NB4 (cell line): Measurements from ENCODE around the gene CDC14B.
"Not testable (repeated sequence)": the region's sequence is repeated elsewhere in the genome, so short reads cannot be mapped to it uniquely, and the experiment has no call there.

ENCODE experiments used
- DNase-seq: peaks from one replicate; pipeline ENCODE4 v3.0.0; 2010; ENCODE audit warnings: low read depth
- H3K4me3 ChIP-seq: one replicate; pipeline ENCODE4 v1.5.1; 2011; ENCODE audit warnings: mild to moderate bottlenecking, low read depth, low read length, moderate library complexity
- MYC ChIP-seq: IDR thresholded peaks from 2 replicates; pipeline ENCODE4 v1.6.1; 2011; ENCODE audit warnings: low read depth, low read length
- POLR2A ChIP-seq: IDR thresholded peaks from 2 replicates; pipeline ENCODE4 v1.6.1; 2011; ENCODE audit warnings: mild to moderate bottlenecking; ENCODE audit not compliant: insufficient read length; ENCODE audit errors: extremely low read depth
- TF ChIP-seq, protein P1 (sequence below): IDR thresholded peaks from one replicate; pipeline ENCODE4 v1.5.1; 2012; ENCODE audit warnings: low read depth, low read length
- TF ChIP-seq, protein P2 (sequence below): IDR thresholded peaks from 2 replicates; pipeline ENCODE4 v1.6.1; 2011; ENCODE audit warnings: low read depth, low read length

Gene CDC14B

DNA sequence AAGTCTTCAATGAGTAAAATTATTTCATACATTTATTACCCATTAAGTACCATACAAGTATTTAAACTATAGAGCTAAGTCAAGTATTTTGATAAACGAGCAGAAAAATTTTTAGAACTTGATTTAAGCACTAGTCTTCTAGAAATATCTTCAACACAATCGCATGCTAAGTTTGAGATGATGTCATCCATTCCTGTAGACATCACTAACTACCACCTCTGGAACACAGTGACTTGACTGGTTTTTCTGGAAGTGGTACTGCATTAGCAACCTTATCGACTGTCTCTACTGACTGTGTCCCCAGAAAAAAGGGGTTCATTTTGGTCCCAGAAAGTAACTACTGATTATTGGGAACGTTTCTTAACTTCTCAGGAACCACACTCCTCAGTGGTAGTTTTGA is 69.0 kb downstream of the CDC14B start:
- H3K4me3 ChIP-seq = no peak overlapping the region
- TF ChIP-seq, protein P1, sequence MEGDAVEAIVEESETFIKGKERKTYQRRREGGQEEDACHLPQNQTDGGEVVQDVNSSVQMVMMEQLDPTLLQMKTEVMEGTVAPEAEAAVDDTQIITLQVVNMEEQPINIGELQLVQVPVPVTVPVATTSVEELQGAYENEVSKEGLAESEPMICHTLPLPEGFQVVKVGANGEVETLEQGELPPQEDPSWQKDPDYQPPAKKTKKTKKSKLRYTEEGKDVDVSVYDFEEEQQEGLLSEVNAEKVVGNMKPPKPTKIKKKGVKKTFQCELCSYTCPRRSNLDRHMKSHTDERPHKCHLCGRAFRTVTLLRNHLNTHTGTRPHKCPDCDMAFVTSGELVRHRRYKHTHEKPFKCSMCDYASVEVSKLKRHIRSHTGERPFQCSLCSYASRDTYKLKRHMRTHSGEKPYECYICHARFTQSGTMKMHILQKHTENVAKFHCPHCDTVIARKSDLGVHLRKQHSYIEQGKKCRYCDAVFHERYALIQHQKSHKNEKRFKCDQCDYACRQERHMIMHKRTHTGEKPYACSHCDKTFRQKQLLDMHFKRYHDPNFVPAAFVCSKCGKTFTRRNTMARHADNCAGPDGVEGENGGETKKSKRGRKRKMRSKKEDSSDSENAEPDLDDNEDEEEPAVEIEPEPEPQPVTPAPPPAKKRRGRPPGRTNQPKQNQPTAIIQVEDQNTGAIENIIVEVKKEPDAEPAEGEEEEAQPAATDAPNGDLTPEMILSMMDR = no peak
- TF ChIP-seq, protein P2, sequence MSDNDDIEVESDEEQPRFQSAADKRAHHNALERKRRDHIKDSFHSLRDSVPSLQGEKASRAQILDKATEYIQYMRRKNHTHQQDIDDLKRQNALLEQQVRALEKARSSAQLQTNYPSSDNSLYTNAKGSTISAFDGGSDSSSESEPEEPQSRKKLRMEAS = no peak
- TF ChIP-seq POLR2A (no peak), MYC (no peak)
- DNase-seq = no peak

DNA sequence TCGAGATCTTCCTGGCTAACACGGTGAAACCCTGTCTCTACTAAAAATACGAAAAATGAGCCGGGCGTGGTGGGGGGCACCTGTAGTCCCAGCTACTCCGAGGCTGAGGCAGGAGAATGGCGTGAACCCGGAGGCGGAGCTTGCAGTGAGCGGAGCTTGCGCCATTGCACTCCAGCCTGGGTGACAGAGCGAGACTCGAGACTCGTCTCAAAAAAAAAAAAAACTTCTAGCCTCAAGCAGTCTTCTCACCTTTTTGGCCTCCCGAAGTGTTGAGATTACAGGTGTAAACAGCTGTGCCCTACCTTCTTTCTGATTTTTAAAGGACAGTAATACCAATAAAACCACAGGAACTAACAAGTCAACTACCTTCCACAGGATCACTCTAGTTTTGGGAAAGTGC is 76.5 kb downstream of the CDC14B start:
- not testable (repeated sequence) for DNase-seq

DNA sequence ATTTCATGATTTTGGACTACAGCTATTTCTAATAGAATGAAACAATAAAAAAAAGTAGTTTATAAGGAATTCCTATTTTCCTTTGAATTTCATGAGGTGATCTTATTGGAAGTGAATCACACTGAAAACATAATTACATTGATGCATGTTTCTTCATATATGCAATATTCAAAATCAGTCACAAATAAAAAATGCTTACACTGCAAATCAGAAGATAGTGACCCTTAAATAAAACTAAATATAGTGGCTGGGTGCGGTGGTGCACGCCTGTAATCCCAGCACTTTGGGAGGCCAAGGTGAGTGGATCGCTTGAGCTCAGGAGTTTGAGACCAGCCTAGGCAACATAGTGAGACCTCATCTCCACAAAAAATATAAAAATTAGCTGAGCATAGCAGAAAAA is 79.5 kb downstream of the CDC14B start:
- DNase-seq = no peak
- H3K4me3 ChIP-seq = no peak overlapping the region
- no peak for TF ChIP-seq MYC

More for the DNA sequence above, 76.5 kb downstream of the CDC14B start:
- H3K4me3 ChIP-seq = not testable (repeated sequence)

DNA sequence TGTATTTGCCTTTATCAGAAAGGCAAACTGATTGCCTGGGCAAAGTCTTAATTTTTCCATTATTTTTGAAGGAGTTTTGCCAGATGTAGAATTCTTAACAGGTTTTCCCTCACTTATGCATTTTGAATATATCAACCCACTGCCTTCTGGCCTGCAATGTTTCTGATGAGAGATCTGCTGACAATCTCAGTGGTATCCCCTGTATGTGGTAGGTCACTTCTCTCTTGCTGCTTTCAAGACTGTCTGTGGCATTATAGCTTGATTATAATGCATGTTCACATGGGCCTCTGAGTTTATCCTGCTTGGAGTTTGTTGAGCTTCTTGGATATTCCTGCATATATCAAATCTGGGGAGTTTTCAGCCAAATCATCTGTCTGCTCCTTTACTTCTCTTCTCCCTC is 87.5 kb downstream of the CDC14B start:
- no peak for DNase-seq
- TF ChIP-seq MYC (no peak), POLR2A (no peak)
- TF ChIP-seq, protein P2 = no peak
- TF ChIP-seq, protein P1 = no peak

DNA sequence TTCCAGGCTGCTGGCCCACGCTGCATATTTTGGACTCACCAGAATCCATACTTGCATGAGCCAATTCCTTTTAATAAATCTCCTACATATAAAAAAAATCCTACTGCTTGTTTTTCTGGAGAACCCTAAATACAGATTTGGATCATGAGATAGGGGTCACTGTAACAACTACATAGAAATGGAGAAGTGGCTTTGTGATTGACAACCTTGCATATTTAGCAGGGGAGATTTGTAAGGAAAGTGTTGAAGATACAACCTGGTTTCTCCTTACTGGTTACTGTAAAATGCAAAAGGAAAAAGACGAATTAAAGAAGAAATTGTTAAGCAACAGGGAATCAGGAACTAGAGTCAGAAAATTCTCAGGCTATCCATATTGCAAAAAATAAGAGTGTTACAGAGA is 94.9 kb downstream of the CDC14B start:
- TF ChIP-seq MYC = no peak
- TF ChIP-seq, protein P1 = no peak
- TF ChIP-seq POLR2A = no peak
- TF ChIP-seq, protein P2 = no peak
- H3K4me3 ChIP-seq = no peak overlapping the region
- DNase-seq = no peak

More for the DNA sequence above, 87.5 kb downstream of the CDC14B start:
- no peak overlapping the region for H3K4me3 ChIP-seq

DNA sequence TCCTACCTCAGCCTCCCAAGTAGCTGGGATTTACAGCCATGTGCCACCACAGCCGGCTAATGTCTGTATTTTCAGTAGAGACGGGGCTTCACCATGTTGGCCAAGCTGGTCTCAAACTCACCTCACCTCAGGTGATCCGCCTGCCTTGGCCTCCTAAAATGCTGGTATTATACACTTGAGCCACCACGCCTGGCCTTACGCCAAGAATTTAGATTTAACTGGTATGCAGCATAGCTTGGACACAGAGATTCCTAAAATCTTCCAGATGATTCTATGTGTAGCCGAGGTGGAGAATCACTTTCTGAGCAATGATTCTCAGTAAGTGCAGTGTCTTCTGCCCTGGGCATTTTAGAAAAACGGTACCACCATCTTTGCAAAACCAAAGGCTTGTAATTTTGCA is 95.6 kb downstream of the CDC14B start:
- H3K4me3 ChIP-seq = no peak overlapping the region
- TF ChIP-seq MYC = no peak
- no peak for TF ChIP-seq POLR2A
- TF ChIP-seq, protein P2 = no peak
- TF ChIP-seq, protein P1 = no peak
- no peak for DNase-seq

DNA sequence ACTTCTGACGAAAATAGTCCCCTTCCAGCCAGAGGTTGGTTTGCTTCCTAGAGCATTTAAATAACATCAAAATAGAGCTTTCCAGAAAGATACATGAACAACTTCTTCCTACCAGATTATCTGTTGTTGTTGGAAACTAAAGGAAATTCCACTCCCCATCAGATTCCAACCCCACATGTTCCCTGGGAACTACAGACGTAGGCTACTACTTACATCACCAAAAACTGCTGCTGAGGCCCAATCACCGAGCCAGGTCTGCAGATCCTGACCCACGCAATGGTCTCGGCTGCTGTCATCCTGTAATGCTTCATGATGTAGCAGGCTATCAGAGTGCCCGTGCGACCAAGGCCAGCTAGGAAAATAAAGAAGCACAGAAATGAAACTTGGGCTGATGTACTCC is 96.3 kb downstream of the CDC14B start:
- TF ChIP-seq POLR2A = no peak
- no peak for TF ChIP-seq MYC
- TF ChIP-seq, protein P1 = no peak
- TF ChIP-seq, protein P2 = no peak
- no peak for DNase-seq
- no peak overlapping the region for H3K4me3 ChIP-seq
